ENCODE measurements around the gene SSUH2. TPM values are rescaled to one million over a fixed set of nuclear protein-coding genes. Genes with fewer than 3 reads are reported as not detected.

SSUH2 gene
- total and polyA plus RNA-seq, 9 of the 15 experiments (the other 6 are each of a cell fraction or from before 2014, with no cell fraction given), result 0.04 to 0.17 (median 0.04) TPM; not detected in 6

DNA sequence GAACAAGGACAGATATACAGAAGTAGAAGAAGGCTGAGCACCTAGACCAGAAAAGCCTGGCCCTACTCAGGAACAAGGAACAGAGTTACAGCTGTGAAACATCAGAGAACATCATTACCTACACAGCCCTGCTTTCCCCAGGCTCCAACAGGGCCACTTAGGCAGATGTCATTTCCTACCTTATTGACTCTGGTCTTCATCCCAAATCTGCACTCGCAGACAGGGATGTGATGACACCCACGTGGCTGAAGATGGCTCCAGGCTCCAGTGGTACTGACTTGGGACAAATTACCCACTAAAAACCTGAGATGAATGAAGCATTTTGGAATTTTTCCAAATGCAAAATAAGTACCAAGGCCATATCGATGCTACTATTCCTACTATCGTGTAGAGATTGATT lies 18.0 kb upstream of the SSUH2 start (continued):
- TF ChIP-seq, protein P1, sequence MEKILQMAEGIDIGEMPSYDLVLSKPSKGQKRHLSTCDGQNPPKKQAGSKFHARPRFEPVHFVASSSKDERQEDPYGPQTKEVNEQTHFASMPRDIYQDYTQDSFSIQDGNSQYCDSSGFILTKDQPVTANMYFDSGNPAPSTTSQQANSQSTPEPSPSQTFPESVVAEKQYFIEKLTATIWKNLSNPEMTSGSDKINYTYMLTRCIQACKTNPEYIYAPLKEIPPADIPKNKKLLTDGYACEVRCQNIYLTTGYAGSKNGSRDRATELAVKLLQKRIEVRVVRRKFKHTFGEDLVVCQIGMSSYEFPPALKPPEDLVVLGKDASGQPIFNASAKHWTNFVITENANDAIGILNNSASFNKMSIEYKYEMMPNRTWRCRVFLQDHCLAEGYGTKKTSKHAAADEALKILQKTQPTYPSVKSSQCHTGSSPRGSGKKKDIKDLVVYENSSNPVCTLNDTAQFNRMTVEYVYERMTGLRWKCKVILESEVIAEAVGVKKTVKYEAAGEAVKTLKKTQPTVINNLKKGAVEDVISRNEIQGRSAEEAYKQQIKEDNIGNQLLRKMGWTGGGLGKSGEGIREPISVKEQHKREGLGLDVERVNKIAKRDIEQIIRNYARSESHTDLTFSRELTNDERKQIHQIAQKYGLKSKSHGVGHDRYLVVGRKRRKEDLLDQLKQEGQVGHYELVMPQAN (IDR thresholded peaks at IDR 0.05; ENCODE audit: borderline replicate concordance), result no peak
- TF ChIP-seq, protein P2, sequence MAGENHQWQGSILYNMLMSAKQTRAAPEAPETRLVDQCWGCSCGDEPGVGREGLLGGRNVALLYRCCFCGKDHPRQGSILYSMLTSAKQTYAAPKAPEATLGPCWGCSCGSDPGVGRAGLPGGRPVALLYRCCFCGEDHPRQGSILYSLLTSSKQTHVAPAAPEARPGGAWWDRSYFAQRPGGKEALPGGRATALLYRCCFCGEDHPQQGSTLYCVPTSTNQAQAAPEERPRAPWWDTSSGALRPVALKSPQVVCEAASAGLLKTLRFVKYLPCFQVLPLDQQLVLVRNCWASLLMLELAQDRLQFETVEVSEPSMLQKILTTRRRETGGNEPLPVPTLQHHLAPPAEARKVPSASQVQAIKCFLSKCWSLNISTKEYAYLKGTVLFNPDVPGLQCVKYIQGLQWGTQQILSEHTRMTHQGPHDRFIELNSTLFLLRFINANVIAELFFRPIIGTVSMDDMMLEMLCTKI (IDR thresholded peaks at IDR 0.05; ENCODE audit: partially characterized antibody), result no peak

DNA sequence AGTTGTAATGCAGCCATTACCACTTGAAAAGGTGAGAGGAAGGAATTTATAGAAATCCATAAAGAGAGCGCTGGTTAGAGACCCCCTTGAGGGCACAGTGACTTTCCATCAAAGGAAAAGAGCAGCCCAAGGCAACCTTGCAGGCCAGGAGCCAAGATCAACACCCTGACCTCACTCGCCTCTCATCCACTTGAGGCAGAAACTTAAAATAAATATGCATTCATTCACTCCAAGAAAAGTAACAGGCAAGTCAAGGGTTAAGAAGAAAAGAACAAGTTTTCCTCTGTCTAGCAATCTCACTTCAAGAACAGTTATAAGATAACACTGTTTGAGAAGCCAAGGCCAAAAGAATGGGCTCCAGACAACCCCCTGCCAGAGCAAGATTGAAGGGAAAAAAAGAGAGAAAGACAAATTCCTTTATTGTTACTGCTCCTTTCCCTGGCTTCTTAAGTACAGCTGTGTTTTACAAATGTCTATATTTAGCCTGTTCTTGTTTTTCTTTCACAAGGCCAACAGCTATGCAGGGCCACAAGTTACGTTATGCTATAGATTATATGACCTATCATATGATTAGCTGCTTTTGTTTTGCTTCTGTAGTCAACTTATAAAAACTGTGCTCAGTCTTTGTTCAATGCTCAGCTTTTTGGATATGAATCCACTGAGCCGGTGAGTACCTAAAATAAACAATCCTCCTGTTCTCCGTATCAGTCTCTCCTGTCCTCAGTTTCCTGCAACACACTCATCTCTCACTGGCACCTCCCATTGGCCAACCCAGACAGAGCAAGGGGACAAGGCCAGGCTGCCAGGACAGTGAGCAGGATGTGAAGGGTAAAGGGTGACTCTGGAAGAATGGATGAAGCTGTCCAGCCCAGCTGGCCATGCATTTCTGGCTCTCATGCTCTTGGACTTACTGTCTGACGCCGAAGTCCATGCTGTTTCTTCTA lies 15.8 kb upstream of the SSUH2 start:
- ATAC-seq (no peak), DNase-seq (ENCODE audit: extremely low read depth in 1 of 4, low spot score in 3 of 4) (no peak), FAIRE-seq (no peak)
- no peaks in the 10 kb centered on the region for H4K20me1 ChIP-seq (replicated peaks; ENCODE audit: control insufficient read depth, insufficient read depth, low read length)
- H3K36me3 ChIP-seq (ENCODE audit: control insufficient read depth, insufficient read depth, low read length), result no peaks in the 10 kb centered on the region
- WGBS (ENCODE audit: insufficient coverage, low coverage, missing lambda C conversion rate), result 2% methylated on average over 7 of the region's 7 CpGs
- no peaks in the 10 kb centered on the region for H3K79me2 ChIP-seq (ENCODE audit: control insufficient read depth, insufficient read depth, low read length)
- intact Hi-C loops (cut with micrococcal nuclease), result loop anchor here (5.0 kb wide), 2 partner anchors 107 to 407 kb away; partner anchors contain the start of gene OXTR
- no peak overlapping the region for H3K27ac ChIP-seq (ENCODE audit: extremely low read depth, low read depth, low read length)
- no peak overlapping the region for H2AFZ ChIP-seq (ENCODE audit: low read depth, low read length)
- no peaks in the 10 kb centered on the region for H3K9me3 ChIP-seq (replicated peaks; ENCODE audit: control insufficient read depth, insufficient read depth, low read depth, low read length)
- no peak overlapping the region for H3K4me3 ChIP-seq
- ChIA-PET CTCF (ENCODE audit: low intra/inter-chr PET ratio) (no interaction called here), POLR2A (interaction anchor here (0.9 kb wide), 1 partner anchor 25 kb away, joined by 3 read pairs; no protein-coding TSS in a partner anchor)
- in situ Hi-C loops (cut with MboI), result no loop called here
- no peak overlapping the region for H3K4me2 ChIP-seq (ENCODE audit: insufficient read depth, low read length)
- no peaks in the 10 kb centered on the region; a peak in 2 of 5 replicates for H3K4me1 ChIP-seq (replicated peaks in 1 of 2; ENCODE audit: control insufficient read depth in 2 of 2, insufficient read depth in 2 of 2, low read length in 2 of 2)
- H3K27me3 ChIP-seq (ENCODE audit: control insufficient read depth in 2 of 2, insufficient read depth in 2 of 2, low read length in 2 of 2), result peaks cover 11 to 60% of the 10 kb centered on the region in 2 experiments
- peaks cover 2% of the 10 kb centered on the region for H3K9me1 ChIP-seq (ENCODE audit: control insufficient read depth, insufficient read depth, low read length)
- H3K9ac ChIP-seq (ENCODE audit: insufficient read depth in 1 of 2, low read depth in 2 of 2, low read length in 2 of 2), result no peak overlapping the region
- BruUV-seq (replicated peaks), result no TSS peak
- no peak for TF ChIP-seq NFXL1 (CRISPR knock-in tag; IDR thresholded peaks at IDR 0.05)
- TF ChIP-seq, protein P1 (IDR thresholded peaks at IDR 0.05; ENCODE audit: borderline replicate concordance), result no peak
- no peak for TF ChIP-seq TGIF2 (CRISPR knock-in tag; IDR thresholded peaks at IDR 0.05)
- no peak for TF ChIP-seq ZNF830 (CRISPR knock-in tag; IDR thresholded peaks at IDR 0.05)
- TF ChIP-seq, protein P3, sequence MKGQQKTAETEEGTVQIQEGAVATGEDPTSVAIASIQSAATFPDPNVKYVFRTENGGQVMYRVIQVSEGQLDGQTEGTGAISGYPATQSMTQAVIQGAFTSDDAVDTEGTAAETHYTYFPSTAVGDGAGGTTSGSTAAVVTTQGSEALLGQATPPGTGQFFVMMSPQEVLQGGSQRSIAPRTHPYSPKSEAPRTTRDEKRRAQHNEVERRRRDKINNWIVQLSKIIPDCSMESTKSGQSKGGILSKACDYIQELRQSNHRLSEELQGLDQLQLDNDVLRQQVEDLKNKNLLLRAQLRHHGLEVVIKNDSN (CRISPR knock-in tag; IDR thresholded peaks at IDR 0.05), result no peak
- TF ChIP-seq THRAP3 (IDR thresholded peaks at IDR 0.05; ENCODE audit: borderline replicate concordance), result no peak
- TF ChIP-seq SAFB (IDR thresholded peaks at IDR 0.05; ENCODE audit: borderline replicate concordance, low read depth, low read length), result no peak
- no peak for TF ChIP-seq MAFK (IDR thresholded peaks at IDR 0.05; ENCODE audit: low read length)
- TF ChIP-seq, protein P4, sequence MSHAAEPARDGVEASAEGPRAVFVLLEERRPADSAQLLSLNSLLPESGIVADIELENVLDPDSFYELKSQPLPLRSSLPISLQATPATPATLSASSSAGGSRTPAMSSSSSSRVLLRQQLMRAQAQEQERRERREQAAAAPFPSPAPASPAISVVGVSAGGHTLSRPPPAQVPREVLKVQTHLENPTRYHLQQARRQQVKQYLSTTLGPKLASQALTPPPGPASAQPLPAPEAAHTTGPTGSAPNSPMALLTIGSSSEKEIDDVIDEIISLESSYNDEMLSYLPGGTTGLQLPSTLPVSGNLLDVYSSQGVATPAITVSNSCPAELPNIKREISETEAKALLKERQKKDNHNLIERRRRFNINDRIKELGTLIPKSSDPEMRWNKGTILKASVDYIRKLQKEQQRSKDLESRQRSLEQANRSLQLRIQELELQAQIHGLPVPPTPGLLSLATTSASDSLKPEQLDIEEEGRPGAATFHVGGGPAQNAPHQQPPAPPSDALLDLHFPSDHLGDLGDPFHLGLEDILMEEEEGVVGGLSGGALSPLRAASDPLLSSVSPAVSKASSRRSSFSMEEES (CRISPR knock-in tag; IDR thresholded peaks at IDR 0.05), result no peak

Measured in K562 (cell line).